BLaER1 (cell line): ENCODE measurements around the gene KRT34.
"Not testable (repeated sequence)": the region's sequence is repeated elsewhere in the genome, so short reads cannot be mapped to it uniquely, and the experiment has no call there.

Experiments
- H3K27ac ChIP-seq: shearing (Covaris generic); formaldehyde crosslinking; 2 replicates; pipeline ENCODE4 v1.8.1; 2022
- H3K27me3 ChIP-seq: shearing (Covaris generic); formaldehyde crosslinking; 2 replicates; pipeline ENCODE4 v1.8.1; 2022
- H3K36me3 ChIP-seq: shearing (Covaris generic); formaldehyde crosslinking; 2 replicates; pipeline ENCODE4 v1.8.1; 2022
- H3K4me1 ChIP-seq: shearing (Covaris generic); formaldehyde crosslinking; 2 replicates; pipeline ENCODE4 v1.8.1; 2022
- H3K4me2 ChIP-seq: shearing (Covaris generic); formaldehyde crosslinking; 2 replicates; pipeline ENCODE4 v1.8.1; 2022
- H3K4me3 ChIP-seq: shearing (Covaris generic); formaldehyde crosslinking; 2 replicates; pipeline ENCODE4 v1.8.1; 2022
- H3K9ac ChIP-seq: shearing (Covaris generic); formaldehyde crosslinking; 2 replicates; pipeline ENCODE4 v1.8.1; 2022
- H3K9me3 ChIP-seq: shearing (Covaris generic); formaldehyde crosslinking; 2 replicates; pipeline ENCODE4 v1.8.1; 2022
- H4K20me1 ChIP-seq: shearing (Covaris generic); formaldehyde crosslinking; 2 replicates; pipeline ENCODE4 v1.8.1; 2022
- Cebpa-rat ChIP-seq: shearing (Covaris generic); IDR thresholded peaks from 2 replicates; pipeline ENCODE4 v1.8.1; 2022

KRT34 gene

GRCh38 chr17:41347869-41348760 is 34.0 kb downstream of the KRT34 start:
- no peaks in the 10 kb centered on the region for H3K27me3 ChIP-seq
- no peaks in the 10 kb centered on the region for H3K36me3 ChIP-seq
- no peak overlapping the region for H3K27ac ChIP-seq
- H3K4me2 ChIP-seq = no peak overlapping the region
- H3K4me3 ChIP-seq = no peak overlapping the region
- no peaks in the 10 kb centered on the region for H3K4me1 ChIP-seq
- H3K9me3 ChIP-seq = peaks cover 10% of the 10 kb centered on the region
- no peak overlapping the region for H3K9ac ChIP-seq
- no peak for TF ChIP-seq Cebpa-rat
- no peaks in the 10 kb centered on the region for H4K20me1 ChIP-seq

- H4K20me1 ChIP-seq, H3K36me3 ChIP-seq, H3K4me1 ChIP-seq, H3K4me3 ChIP-seq, H3K27ac ChIP-seq, H3K27me3 ChIP-seq, H3K9ac ChIP-seq, H3K4me2 ChIP-seq: not testable (repeated sequence)
- H3K9me3 ChIP-seq = peaks cover 27% of the 10 kb centered on the region
Observed at GRCh38 chr17:41346421-41346820, 35.7 kb downstream of the KRT34 start.

DNA sequence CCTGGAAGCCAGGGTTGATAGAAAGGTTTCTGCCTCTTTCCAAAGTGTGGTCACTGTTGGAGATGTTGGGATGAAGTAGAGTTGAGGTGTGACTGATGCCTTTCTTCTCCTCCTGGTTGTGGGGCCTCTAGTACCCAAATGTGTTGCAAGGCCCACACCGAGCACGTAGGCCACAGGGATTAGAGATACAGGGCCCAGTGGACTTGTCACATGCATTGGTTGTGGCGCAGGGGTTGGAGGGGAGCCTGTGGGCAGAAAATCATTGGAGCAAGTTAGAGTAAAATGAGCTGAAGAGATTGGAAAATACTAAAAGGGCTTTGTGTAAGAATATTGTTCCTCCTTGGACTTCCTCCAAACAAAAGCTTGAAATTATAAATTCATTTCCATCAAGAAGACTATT is 36.1 kb downstream of the KRT34 start:
- Histone ChIP-seq H3K27me3 (no peaks in the 10 kb centered on the region), H3K4me2 (no peak overlapping the region), H3K9ac (no peak overlapping the region), H3K4me3 (no peak overlapping the region), H3K4me1 (no peaks in the 10 kb centered on the region), H3K27ac (no peak overlapping the region), H3K36me3 (no peaks in the 10 kb centered on the region), H3K9me3 (peaks cover 31% of the 10 kb centered on the region), H4K20me1 (no peaks in the 10 kb centered on the region)
- TF ChIP-seq Cebpa-rat = no peak

DNA sequence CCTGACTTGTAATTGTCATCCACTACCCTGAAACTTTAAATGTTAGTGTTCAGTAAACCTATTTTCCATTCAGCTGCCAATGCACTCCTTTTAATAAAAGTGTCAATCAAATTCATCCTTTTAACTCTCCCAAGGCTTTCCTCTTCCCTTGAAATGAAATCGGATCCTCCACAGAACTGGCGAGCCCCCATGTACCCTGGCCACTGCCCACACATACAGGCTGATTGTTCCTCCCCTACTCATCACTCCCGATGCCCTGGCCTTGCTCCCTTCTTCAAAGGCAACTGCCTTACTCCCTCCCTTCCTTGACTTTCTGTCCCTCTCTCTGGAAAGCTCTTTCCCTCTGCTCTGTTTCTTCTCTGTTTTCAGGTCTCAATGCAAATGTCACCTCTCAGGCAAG is 39.1 kb downstream of the KRT34 start:
- Histone ChIP-seq H3K27ac (no peak overlapping the region), H3K4me2 (no peak overlapping the region), H3K9ac (no peak overlapping the region), H3K9me3 (peaks cover 34% of the 10 kb centered on the region), H4K20me1 (no peaks in the 10 kb centered on the region), H3K27me3 (no peaks in the 10 kb centered on the region), H3K4me1 (peaks cover 18% of the 10 kb centered on the region; the same call in 1 of the 2 replicates), H3K36me3 (no peaks in the 10 kb centered on the region), H3K4me3 (no peak overlapping the region)
- TF ChIP-seq Cebpa-rat = no peak

DNA sequence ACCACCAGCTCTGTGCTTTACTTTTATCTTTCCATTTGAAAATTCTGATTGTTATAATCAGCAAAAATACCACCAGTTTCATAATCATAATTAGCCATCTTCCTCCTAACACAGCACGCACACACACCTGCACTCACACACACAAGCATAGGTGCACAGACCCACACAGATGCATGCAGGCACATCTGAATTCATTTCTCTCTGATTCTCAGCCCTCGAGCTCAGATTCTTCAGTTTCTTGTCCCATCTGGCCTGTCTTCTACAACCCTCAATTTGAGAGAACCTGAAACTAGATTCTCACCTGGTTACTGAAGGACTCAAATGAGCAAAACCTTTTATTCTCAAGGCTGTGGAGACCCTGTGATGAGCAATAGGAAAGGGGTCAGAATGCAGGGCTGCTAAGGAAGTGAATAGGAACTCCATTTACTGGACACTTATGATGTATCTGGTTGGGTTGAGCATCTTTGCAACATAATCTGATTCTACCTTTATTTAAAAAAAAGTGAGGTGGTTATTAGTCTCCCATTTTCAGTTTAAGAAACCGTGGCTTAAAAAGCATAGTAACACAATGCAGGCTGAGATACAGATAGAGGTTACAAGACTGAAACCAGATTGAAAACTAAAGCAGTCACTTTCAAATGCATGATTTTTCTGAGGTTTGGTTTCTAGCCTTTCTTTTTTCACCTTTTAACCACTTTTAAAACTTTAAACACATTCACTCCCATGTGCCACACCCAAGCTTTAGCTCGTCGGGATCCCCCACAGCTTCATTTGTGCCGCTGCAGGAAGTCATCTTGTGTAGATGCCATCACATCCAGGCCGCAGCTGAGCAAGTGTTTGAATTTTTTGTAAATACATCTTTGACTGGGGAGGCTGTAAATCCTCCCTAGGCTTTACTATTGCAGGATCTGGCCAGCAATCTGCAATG is 40.9 kb downstream of the KRT34 start:
- Histone ChIP-seq H3K27ac (no peak overlapping the region), H3K4me2 (no peak overlapping the region), H3K36me3 (no peaks in the 10 kb centered on the region), H3K4me3 (no peak overlapping the region), H3K9ac (no peak overlapping the region), H4K20me1 (no peaks in the 10 kb centered on the region), H3K9me3 (peaks cover 34% of the 10 kb centered on the region), H3K4me1 (peaks cover 18% of the 10 kb centered on the region; the same call in 1 of the 2 replicates), H3K27me3 (no peaks in the 10 kb centered on the region)
- TF ChIP-seq Cebpa-rat = no peak

- Histone ChIP-seq H3K9ac (no peak overlapping the region), H3K4me2 (peak overlapping the region; percentile 6; the same call in 1 of the 2 replicates), H3K4me3 (no peak overlapping the region)
Observed at GRCh38 chr17:41340494-41340893, 41.6 kb downstream of the KRT34 start.

GRCh38 chr17:41339571-41340172 is 42.4 kb downstream of the KRT34 start:
- H3K36me3 ChIP-seq = no peaks in the 10 kb centered on the region
- peaks cover 20% of the 10 kb centered on the region for H3K4me1 ChIP-seq
- no peak overlapping the region for H3K9ac ChIP-seq
- no peaks in the 10 kb centered on the region for H4K20me1 ChIP-seq
- TF ChIP-seq Cebpa-rat = no peak
- H3K27me3 ChIP-seq = no peaks in the 10 kb centered on the region
- H3K9me3 ChIP-seq = peaks cover 34% of the 10 kb centered on the region
- no peak overlapping the region for H3K4me3 ChIP-seq
- no peak overlapping the region for H3K27ac ChIP-seq
- H3K4me2 ChIP-seq = peak overlapping the region; percentile 6; the same call in 1 of the 2 replicates

More at GRCh38 chr17:41340494-41340893, 41.6 kb downstream of the KRT34 start:
- no peak for TF ChIP-seq Cebpa-rat
- Histone ChIP-seq H3K36me3 (no peaks in the 10 kb centered on the region), H3K27me3 (no peaks in the 10 kb centered on the region), H3K27ac (no peak overlapping the region), H3K4me1 (peaks cover 18% of the 10 kb centered on the region; the same call in 1 of the 2 replicates), H3K9me3 (peaks cover 34% of the 10 kb centered on the region), H4K20me1 (no peaks in the 10 kb centered on the region)

DNA sequence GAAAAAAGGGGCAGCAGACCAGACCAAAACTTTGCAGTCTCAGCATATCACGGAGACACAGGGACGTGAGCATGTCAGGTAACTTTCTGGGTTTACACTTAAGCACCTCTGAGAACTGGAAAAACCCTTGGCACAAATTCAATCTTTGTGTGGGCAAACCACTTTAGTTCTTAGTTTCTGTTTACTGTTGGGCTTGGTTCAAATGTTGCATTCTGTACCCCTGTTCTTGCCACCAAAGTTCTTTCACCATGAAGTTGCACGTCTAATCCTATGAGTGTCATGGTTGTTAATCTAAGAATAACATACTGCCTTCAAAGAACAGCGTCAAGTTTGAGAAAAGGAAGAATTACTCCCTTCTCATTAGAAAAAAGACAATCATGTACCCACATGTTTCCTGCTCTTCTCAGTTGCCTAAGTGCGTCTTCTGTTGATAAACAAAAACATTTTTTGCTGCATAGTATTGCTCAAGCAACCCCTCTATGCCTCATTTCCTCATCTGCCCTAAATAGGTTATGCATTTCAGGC is 43.1 kb downstream of the KRT34 start:
- Histone ChIP-seq H3K9ac (no peak overlapping the region), H3K27ac (no peak overlapping the region), H3K4me3 (no peak overlapping the region), H4K20me1 (no peaks in the 10 kb centered on the region), H3K27me3 (no peaks in the 10 kb centered on the region), H3K36me3 (no peaks in the 10 kb centered on the region), H3K9me3 (peaks cover 31% of the 10 kb centered on the region), H3K4me2 (peak overlapping the region; percentile 6; the same call in 1 of the 2 replicates), H3K4me1 (peaks cover 26% of the 10 kb centered on the region)
- no peak for TF ChIP-seq Cebpa-rat

GRCh38 chr17:41335747-41336146 is 46.4 kb downstream of the KRT34 start:
- no peak for TF ChIP-seq Cebpa-rat

More at GRCh38 chr17:41335747-41336146, 46.4 kb downstream of the KRT34 start:
- Histone ChIP-seq H3K4me3 (no peak overlapping the region), H3K27ac (no peak overlapping the region), H3K36me3 (no peaks in the 10 kb centered on the region), H3K27me3 (no peaks in the 10 kb centered on the region), H3K9me3 (0 out of 2 replicates have a peak, but pooled peaks cover under 1% of the 10 kb centered on the region), H3K9ac (no peak overlapping the region), H3K4me1 (peaks cover 31% of the 10 kb centered on the region), H4K20me1 (no peaks in the 10 kb centered on the region), H3K4me2 (no peak overlapping the region)
